H1 (cell line): ENCODE results near the gene TMEM132A. TPM values are rescaled to one million over a fixed set of nuclear protein-coding genes. Genes with fewer than 3 reads are reported as not detected.

Experiments used
- CTCF ChIA-PET: fragments of 300-600 bp; sonication (Branson Sonifier 250); formaldehyde crosslinking; loops from one replicate; lab custom pipeline; 2021; ENCODE audit not compliant: partially characterized antibody; lab: Charles Lee
- POLR2A ChIA-PET: fragments of 300-600 bp; sonication (Branson Sonifier 250); formaldehyde crosslinking; loops from one replicate; lab custom pipeline; 2021; ENCODE audit warnings: inconsistent platforms; ENCODE audit not compliant: partially characterized antibody; lab: Charles Lee
- DNase-seq, 2 experiments: peaks; one replicate each; pipeline versions ENCODE4 v3.0.0 to v3.0.0-alpha.2; 2010 to 2022; ENCODE audit warnings: low spot score in 2 of 2, low read depth in 1 of 2, mixed read lengths in 1 of 2
- FAIRE-seq: peaks from 2 replicates; lab custom pipeline; 2011; peaks lifted over from hg19 to GRCh38; lab: Jason Lieb, UNC
- H2AFZ ChIP-seq: 2 replicates; pipeline ENCODE4 v1.8.1; 2012; ENCODE audit warnings: low read length, inconsistent platforms
- H2AK5ac ChIP-seq: 2 replicates; pipeline ENCODE4 v1.6.1; 2013; ENCODE audit warnings: low read depth, low read length
- H2BK120ac ChIP-seq: replicated peaks from 2 replicates; pipeline ENCODE3; 2013; ENCODE audit warnings: low read depth, low read length, inconsistent platforms
- H2BK12ac ChIP-seq: 2 replicates; pipeline ENCODE4 v1.6.1; 2013; ENCODE audit warnings: low read depth, low read length
- H2BK15ac ChIP-seq: 2 replicates; pipeline ENCODE4 v1.6.1; 2013; ENCODE audit warnings: low read length
- H2BK20ac ChIP-seq: 2 replicates; pipeline ENCODE4 v1.6.1; 2013; ENCODE audit warnings: low read length
- H2BK5ac ChIP-seq: 2 replicates; pipeline ENCODE4 v1.6.1; 2013; ENCODE audit warnings: low read depth, low read length
- H3K14ac ChIP-seq: 2 replicates; pipeline ENCODE4 v1.6.1; 2013; ENCODE audit warnings: inconsistent platforms; ENCODE audit not compliant: insufficient read length
- H3K18ac ChIP-seq: 2 replicates; pipeline ENCODE4 v1.6.1; 2013; ENCODE audit warnings: low read length; ENCODE audit errors: extremely low read depth
- H3K23ac ChIP-seq: 2 replicates; pipeline ENCODE4 v1.6.1; 2013; ENCODE audit warnings: inconsistent platforms; ENCODE audit not compliant: insufficient read length
- H3K23me2 ChIP-seq: 2 replicates; pipeline ENCODE4 v1.6.1; 2013; ENCODE audit warnings: low read depth, low read length
- H3K27ac ChIP-seq: 2 replicates; pipeline ENCODE4 v1.6.1; 2011; ENCODE audit warnings: low read depth, low read length, inconsistent platforms
- H3K27me3 ChIP-seq, 4 experiments: replicated peaks in 1 of 4; 1 replicate in 1 of 4; 2 replicates in 3 of 4; pipeline versions ENCODE4 v1.6.1 to v1.8.1; 2011 to 2013; ENCODE audit warnings: low read length in 3 of 4, mild to moderate bottlenecking in 3 of 4, inconsistent platforms in 2 of 4, mixed read lengths in 2 of 4, moderate library complexity in 1 of 4; ENCODE audit not compliant: control insufficient read depth in 3 of 4, insufficient read depth in 3 of 4; ENCODE audit errors: extremely low read depth in 1 of 4
- H3K36me3 ChIP-seq, 4 experiments: 2 replicates each; pipeline versions ENCODE4 v1.6.1 to v1.8.1; 2011 to 2013; ENCODE audit warnings: mild to moderate bottlenecking in 4 of 4, low read length in 3 of 4, moderate library complexity in 2 of 4, control low read depth in 1 of 4, inconsistent platforms in 1 of 4; ENCODE audit not compliant: insufficient read depth in 4 of 4, control insufficient read depth in 2 of 4
- H3K4ac ChIP-seq: replicated peaks from 2 replicates; pipeline ENCODE3; 2013; ENCODE audit warnings: low read length, low read depth, mixed read lengths, inconsistent platforms; ENCODE audit not compliant: insufficient read length
- H3K4me1 ChIP-seq, 4 experiments: replicated peaks in 1 of 4; 1 replicate in 1 of 4; 2 replicates in 3 of 4; pipeline versions ENCODE4 v1.6.1 to v1.8.1; 2011 to 2013; ENCODE audit warnings: low read length in 3 of 4, inconsistent platforms in 2 of 4, mixed read lengths in 1 of 4; ENCODE audit not compliant: insufficient read depth in 4 of 4, control insufficient read depth in 3 of 4
- H3K4me2 ChIP-seq, 2 experiments: 2 replicates each; pipeline versions ENCODE4 v1.6.1 to v1.8.1; 2011 to 2013; ENCODE audit warnings: low read depth in 2 of 2, low read length in 2 of 2, control low read depth in 1 of 2, inconsistent platforms in 1 of 2, mild to moderate bottlenecking in 1 of 2; ENCODE audit not compliant: insufficient read depth in 1 of 2
- H3K4me3 ChIP-seq, 4 experiments: fragments of 200-600, 300-600 bp in 1 of 4; sonication (generic), shearing (Covaris generic), sonication (Bioruptor Twin) in 1 of 4; 2 replicates each; pipeline versions ENCODE4 v1.5.1 to v1.8.1; 2011 to 2016; ENCODE audit warnings: low read length in 4 of 4, low read depth in 3 of 4, control low read depth in 2 of 4, inconsistent platforms in 2 of 4, mild to moderate bottlenecking in 2 of 4, mixed read lengths in 1 of 4, moderate library complexity in 1 of 4; ENCODE audit not compliant: insufficient read depth in 2 of 4; ENCODE audit errors: extremely low read depth in 1 of 4
- H3K56ac ChIP-seq: replicated peaks from 2 replicates; pipeline ENCODE3; 2013; ENCODE audit warnings: low read depth, mild to moderate bottlenecking, mixed read lengths, low read length, inconsistent platforms; ENCODE audit not compliant: insufficient read length
- H3K79me1 ChIP-seq: 2 replicates; pipeline ENCODE4 v1.6.1; 2013; ENCODE audit warnings: low read depth, low read length, control low read depth
- H3K79me2 ChIP-seq, 2 experiments: 2 replicates each; pipeline versions ENCODE4 v1.6.1 to v1.8.1; 2012 to 2013; ENCODE audit warnings: low read length in 2 of 2, mild to moderate bottlenecking in 2 of 2, inconsistent platforms in 1 of 2; ENCODE audit not compliant: insufficient read depth in 2 of 2, control insufficient read depth in 1 of 2
- H3K9ac ChIP-seq, 4 experiments: replicated peaks in 1 of 4; 1 replicate in 1 of 4; 2 replicates in 3 of 4; pipeline versions ENCODE4 v1.6.1 to v1.8.1; 2011 to 2013; ENCODE audit warnings: low read depth in 3 of 4, low read length in 3 of 4, control low read depth in 2 of 4, mild to moderate bottlenecking in 2 of 4, moderate library complexity in 2 of 4, inconsistent platforms in 1 of 4; ENCODE audit errors: extremely low read depth in 1 of 4
- H3K9me3 ChIP-seq, 2 experiments: 2 replicates each; pipeline versions ENCODE4 v1.6.1 to v1.8.1; 2012 to 2013; ENCODE audit warnings: mild to moderate bottlenecking in 2 of 2, moderate library complexity in 2 of 2, control low read depth in 1 of 2, inconsistent platforms in 1 of 2, low read depth in 1 of 2, low read length in 1 of 2, mixed read lengths in 1 of 2; ENCODE audit not compliant: insufficient read depth in 2 of 2
- H4K20me1 ChIP-seq, 2 experiments: replicated peaks in 1 of 2; 2 replicates each; pipeline versions ENCODE3 to v1.8.1; 2011 to 2013; ENCODE audit warnings: inconsistent platforms in 2 of 2, low read length in 2 of 2, mild to moderate bottlenecking in 1 of 2; ENCODE audit not compliant: insufficient read depth in 2 of 2, control insufficient read depth in 1 of 2
- H4K5ac ChIP-seq: 2 replicates; pipeline ENCODE4 v1.6.1; 2013; ENCODE audit warnings: low read length, low read depth, mixed read lengths, inconsistent platforms; ENCODE audit not compliant: insufficient read length
- H4K8ac ChIP-seq: 2 replicates; pipeline ENCODE4 v1.8.0; 2013; ENCODE audit warnings: mild to moderate bottlenecking, moderate library complexity, low read length, inconsistent platforms; ENCODE audit not compliant: insufficient read depth; ENCODE audit errors: extremely low read depth
- H4K91ac ChIP-seq: replicated peaks from 2 replicates; pipeline ENCODE3; 2013; ENCODE audit warnings: low read length, mixed read lengths, inconsistent platforms; ENCODE audit not compliant: insufficient read length
- CHD2 ChIP-seq: IDR thresholded peaks from 2 replicates; pipeline ENCODE4 v1.6.1; 2012; ENCODE audit warnings: low read length, improper control_type of control experiment
- HDAC2 ChIP-seq, 2 experiments: fragments of 300-600 bp in 1 of 2; sonication (generic) in 1 of 2; IDR thresholded peaks; 2 replicates each; pipeline ENCODE4 v1.6.1; 2011 to 2012; ENCODE audit warnings: low read depth in 2 of 2, low read length in 2 of 2, mild to moderate bottlenecking in 2 of 2, moderate library complexity in 2 of 2, borderline replicate concordance in 1 of 2, inconsistent platforms in 1 of 2
- JUN ChIP-seq: IDR thresholded peaks from 2 replicates; pipeline ENCODE4 v1.6.1; 2011; ENCODE audit warnings: low read depth, mild to moderate bottlenecking, improper control_type of control experiment, low read length
- NANOG ChIP-seq: IDR thresholded peaks from 2 replicates; pipeline ENCODE4 v1.6.1; 2011; ENCODE audit warnings: low read length, low read depth, mild to moderate bottlenecking, inconsistent platforms; ENCODE audit not compliant: insufficient read depth, poor library complexity, severe bottlenecking
- POLR2AphosphoS5 ChIP-seq: IDR thresholded peaks from 2 replicates; pipeline ENCODE4 v1.6.1; 2011; ENCODE audit warnings: low read depth, low read length
- SIN3A ChIP-seq, 2 experiments: IDR thresholded peaks in 1 of 2; conservative IDR thresholded peaks in 1 of 2; 2 replicates each; pipeline ENCODE4 v1.6.1; 2011 to 2012; ENCODE audit warnings: low read length in 2 of 2, improper control_type of control experiment in 1 of 2, low read depth in 1 of 2, mild to moderate bottlenecking in 1 of 2
- SP1 ChIP-seq: IDR thresholded peaks from 2 replicates; pipeline ENCODE4 v1.6.1; 2011; ENCODE audit warnings: low read depth, low read length
- TAF1 ChIP-seq: IDR thresholded peaks from 2 replicates; pipeline ENCODE4 v1.6.1; 2011; ENCODE audit warnings: mild to moderate bottlenecking, low read depth, low read length
- TEAD4 ChIP-seq: IDR thresholded peaks from 2 replicates; pipeline ENCODE4 v1.6.1; 2012; ENCODE audit warnings: low read depth, low read length, inconsistent platforms, mixed read lengths
- ZNF274 ChIP-seq: IDR thresholded peaks from 2 replicates; pipeline ENCODE4 v1.7.0; 2012; ENCODE audit warnings: low read length, borderline replicate concordance; ENCODE audit errors: extremely low read depth
- WGBS, 2 experiments: shearing (Covaris generic) in 1 of 2; methylation state at CpG; one replicate each; pipeline versions ENCODE4 v1.1.6 to v1.1.7; 2013 to 2015; ENCODE audit warnings: low lambda C conversion rate in 2 of 2, mixed read lengths in 2 of 2, inconsistent platforms in 1 of 2, low coverage in 1 of 2, missing lambda C conversion rate in 1 of 2; ENCODE audit not compliant: insufficient replicate concordance in 2 of 2, insufficient coverage in 1 of 2, insufficient read length in 1 of 2; ENCODE audit errors: extremely low coverage in 1 of 2, missing lambda C conversion rate in 1 of 2; 5-methylcytosine and 5-hydroxymethylcytosine counted together
- polyA plus RNA-seq, 7 experiments: library from polyadenylated mRNA; depleted of rRNA in 3 of 7; stranded (reverse) in 5 of 7; unstranded in 2 of 7; fragments of >200 nt in 5 of 7; fragments of 200-250 nt in 2 of 7; gene quantifications; 1 replicate in 5 of 7; 2 replicates in 1 of 7; 4 replicates in 1 of 7; pipeline versions ENCODE4 v1.2.1 to v1.2.3, GENCODE V29; 2011 to 2013; ENCODE audit warnings: missing spikeins in 2 of 7, mixed read lengths in 2 of 7
- total RNA-seq: library from RNA; stranded (reverse); fragmentation: NEBNext Ultra II Directional; extraction: Animal tissue kit (Norgen Biotek cat#: 25700); gene quantifications from 2 replicates; pipeline ENCODE4 v1.2.1, GENCODE V29; 2021
- TF ChIP-seq, protein P1 (sequence below), 3 experiments: IDR thresholded peaks; 1 replicate in 2 of 3; 2 replicates in 1 of 3; pipeline versions ENCODE4 v1.5.1 to v1.6.1; 2011; ENCODE audit warnings: low read length in 3 of 3, mild to moderate bottlenecking in 3 of 3, inconsistent platforms in 2 of 3, low read depth in 1 of 3, moderate library complexity in 1 of 3; ENCODE audit not compliant: insufficient read depth in 1 of 3; ENCODE audit errors: control extremely low read depth in 1 of 3
- TF ChIP-seq, protein P2 (sequence below): IDR thresholded peaks from 2 replicates; pipeline ENCODE4 v1.6.1; 2012; ENCODE audit warnings: inconsistent platforms

Gene TMEM132A
- total and polyA plus RNA-seq, 2 of the 8 experiments (the other 6 are each of a cell fraction or from before 2014, with no cell fraction given) = 46.6 to 97.9 TPM

DNA sequence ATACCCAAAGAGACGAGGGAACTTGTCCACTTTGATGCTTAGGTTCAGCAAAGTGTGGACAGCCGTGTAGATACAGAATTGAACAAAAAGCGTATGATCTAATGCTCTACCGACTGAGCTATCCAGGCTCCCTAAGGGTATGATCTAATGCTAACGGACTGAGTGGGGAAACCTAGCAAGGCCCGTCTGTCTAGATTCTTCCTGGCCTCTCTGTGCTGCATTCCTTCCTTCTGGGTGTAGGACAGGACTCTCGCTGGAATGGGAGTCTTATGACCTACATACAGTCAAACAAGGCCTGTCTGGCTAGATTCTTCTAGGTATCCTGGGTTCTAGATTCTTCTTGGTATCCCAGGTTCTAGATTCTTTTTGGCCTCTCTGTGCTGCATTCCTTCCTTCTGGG lies 36.1 kb downstream of the TMEM132A start:
- Histone ChIP-seq H2BK120ac (no peak overlapping the region), H2AK5ac (no peak overlapping the region), H4K91ac (no peak overlapping the region), H3K18ac (no peak overlapping the region), H3K14ac (no peak overlapping the region), H4K20me1 (no peaks in the 10 kb centered on the region), H3K4ac (no peak overlapping the region), H2BK12ac (no peak overlapping the region), H3K79me1 (no peaks in the 10 kb centered on the region), H3K4me2 (no peak overlapping the region), H3K23ac (no peak overlapping the region), H3K9me3 (no peaks in the 10 kb centered on the region), H2BK20ac (no peak overlapping the region), H3K4me1 (no peaks in the 10 kb centered on the region), H3K23me2 (no peaks in the 10 kb centered on the region), H3K27me3 (no peaks in the 10 kb centered on the region), H3K4me3 (no peak overlapping the region), H2BK5ac (no peak overlapping the region), H4K8ac (no peak overlapping the region), H3K79me2 (no peaks in the 10 kb centered on the region), H4K5ac (no peak overlapping the region), H2BK15ac (no peak overlapping the region), H2AFZ (no peak overlapping the region), H3K56ac (no peak overlapping the region), H3K27ac (no peak overlapping the region), H3K36me3 (no peaks in the 10 kb centered on the region), H3K9ac (no peak overlapping the region)
- no peak for FAIRE-seq
- 78% methylated on average over 7 of the region's 7 CpGs; no CpG with 5 or more reads in 1 of the 2 experiments for WGBS, 2 experiments
- ChIA-PET POLR2A (interaction anchor here (1.0 to 1.4 kb wide), 2 partner anchors 24 to 47 kb away, joined by 3 read pairs; partner anchors contain the start of gene TMEM109), CTCF (no interaction called here)
- DNase-seq = no peak
- no peak for TF ChIP-seq ZNF274
- no peak for TF ChIP-seq NANOG
- no peak for TF ChIP-seq SP1
- no peak for TF ChIP-seq TEAD4
- no peak for TF ChIP-seq JUN
- TF ChIP-seq, protein P1, sequence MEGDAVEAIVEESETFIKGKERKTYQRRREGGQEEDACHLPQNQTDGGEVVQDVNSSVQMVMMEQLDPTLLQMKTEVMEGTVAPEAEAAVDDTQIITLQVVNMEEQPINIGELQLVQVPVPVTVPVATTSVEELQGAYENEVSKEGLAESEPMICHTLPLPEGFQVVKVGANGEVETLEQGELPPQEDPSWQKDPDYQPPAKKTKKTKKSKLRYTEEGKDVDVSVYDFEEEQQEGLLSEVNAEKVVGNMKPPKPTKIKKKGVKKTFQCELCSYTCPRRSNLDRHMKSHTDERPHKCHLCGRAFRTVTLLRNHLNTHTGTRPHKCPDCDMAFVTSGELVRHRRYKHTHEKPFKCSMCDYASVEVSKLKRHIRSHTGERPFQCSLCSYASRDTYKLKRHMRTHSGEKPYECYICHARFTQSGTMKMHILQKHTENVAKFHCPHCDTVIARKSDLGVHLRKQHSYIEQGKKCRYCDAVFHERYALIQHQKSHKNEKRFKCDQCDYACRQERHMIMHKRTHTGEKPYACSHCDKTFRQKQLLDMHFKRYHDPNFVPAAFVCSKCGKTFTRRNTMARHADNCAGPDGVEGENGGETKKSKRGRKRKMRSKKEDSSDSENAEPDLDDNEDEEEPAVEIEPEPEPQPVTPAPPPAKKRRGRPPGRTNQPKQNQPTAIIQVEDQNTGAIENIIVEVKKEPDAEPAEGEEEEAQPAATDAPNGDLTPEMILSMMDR (IDR thresholded peaks at IDR 0.05; ENCODE audit: control extremely low read depth in 1 of 3, insufficient read depth in 1 of 3, low read depth in 1 of 3, low read length in 3 of 3) = no peak
- no peak for TF ChIP-seq TAF1
- no peak for TF ChIP-seq HDAC2 (IDR thresholded peaks at IDR 0.05; ENCODE audit: borderline replicate concordance in 1 of 2, low read depth in 2 of 2, low read length in 2 of 2)
- TF ChIP-seq SIN3A (conservative IDR thresholded peaks at IDR 0.05 in 1 of 2, IDR thresholded peaks at IDR 0.05 in 1 of 2; ENCODE audit: low read depth in 1 of 2, low read length in 2 of 2) = no peak
- no peak for TF ChIP-seq CHD2
- TF ChIP-seq, protein P2, sequence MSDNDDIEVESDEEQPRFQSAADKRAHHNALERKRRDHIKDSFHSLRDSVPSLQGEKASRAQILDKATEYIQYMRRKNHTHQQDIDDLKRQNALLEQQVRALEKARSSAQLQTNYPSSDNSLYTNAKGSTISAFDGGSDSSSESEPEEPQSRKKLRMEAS = no peak
- TF ChIP-seq POLR2AphosphoS5 = no peak
